B cell (primary cell): Measurements from ENCODE around the gene AKAP9.

Experiments
- EZH2 ChIP-seq: IDR thresholded peaks from 2 replicates; pipeline ENCODE4 v1.6.1; 2012; ENCODE audit warnings: borderline replicate concordance, low read depth, mild to moderate bottlenecking, moderate library complexity, low read length; ENCODE audit not compliant: insufficient read depth, poor library complexity, severe bottlenecking
- TF ChIP-seq, protein P1 (sequence below): fragments of 200-600 bp; IDR thresholded peaks from one replicate; pipeline ENCODE4 v1.8.0; 2022; ENCODE audit warnings: antibody characterized with exemption, mild to moderate bottlenecking

DNA sequence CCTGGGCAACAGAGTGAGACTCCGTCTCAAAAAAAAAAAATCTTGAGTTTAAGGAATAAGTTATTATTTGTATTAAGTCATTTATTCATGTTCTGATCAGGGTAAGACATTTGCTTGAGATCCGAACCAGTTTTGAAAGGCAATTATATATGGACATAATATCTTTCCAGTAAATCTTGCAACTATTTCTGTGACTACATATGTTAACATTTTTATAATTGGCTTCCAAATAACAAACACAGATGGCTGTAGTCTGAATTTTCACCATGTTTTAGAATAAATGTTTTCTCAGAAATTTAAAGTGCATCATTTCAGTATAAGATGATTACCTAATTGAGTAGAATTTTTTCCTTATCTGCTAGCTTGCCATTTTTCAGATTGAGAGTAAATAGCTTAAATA lies 21.2 kb downstream of the AKAP9 start:
- TF ChIP-seq, protein P1, sequence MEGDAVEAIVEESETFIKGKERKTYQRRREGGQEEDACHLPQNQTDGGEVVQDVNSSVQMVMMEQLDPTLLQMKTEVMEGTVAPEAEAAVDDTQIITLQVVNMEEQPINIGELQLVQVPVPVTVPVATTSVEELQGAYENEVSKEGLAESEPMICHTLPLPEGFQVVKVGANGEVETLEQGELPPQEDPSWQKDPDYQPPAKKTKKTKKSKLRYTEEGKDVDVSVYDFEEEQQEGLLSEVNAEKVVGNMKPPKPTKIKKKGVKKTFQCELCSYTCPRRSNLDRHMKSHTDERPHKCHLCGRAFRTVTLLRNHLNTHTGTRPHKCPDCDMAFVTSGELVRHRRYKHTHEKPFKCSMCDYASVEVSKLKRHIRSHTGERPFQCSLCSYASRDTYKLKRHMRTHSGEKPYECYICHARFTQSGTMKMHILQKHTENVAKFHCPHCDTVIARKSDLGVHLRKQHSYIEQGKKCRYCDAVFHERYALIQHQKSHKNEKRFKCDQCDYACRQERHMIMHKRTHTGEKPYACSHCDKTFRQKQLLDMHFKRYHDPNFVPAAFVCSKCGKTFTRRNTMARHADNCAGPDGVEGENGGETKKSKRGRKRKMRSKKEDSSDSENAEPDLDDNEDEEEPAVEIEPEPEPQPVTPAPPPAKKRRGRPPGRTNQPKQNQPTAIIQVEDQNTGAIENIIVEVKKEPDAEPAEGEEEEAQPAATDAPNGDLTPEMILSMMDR: no peak
- no peak for TF ChIP-seq EZH2
